CMK (cell line): ENCODE data around the gene ATF3.

Source experiments
- DNase-seq: peaks from one replicate; pipeline ENCODE4 v3.0.0-alpha.2; 2010; ENCODE audit warnings: low read depth

ATF3 gene

GRCh38 chr1:212586206-212587015 is 22.1 kb upstream of the ATF3 start:
- no peak for DNase-seq

- no peak for DNase-seq
Measured at GRCh38 chr1:212587016-212587887, 21.3 kb upstream of the ATF3 start.

DNA sequence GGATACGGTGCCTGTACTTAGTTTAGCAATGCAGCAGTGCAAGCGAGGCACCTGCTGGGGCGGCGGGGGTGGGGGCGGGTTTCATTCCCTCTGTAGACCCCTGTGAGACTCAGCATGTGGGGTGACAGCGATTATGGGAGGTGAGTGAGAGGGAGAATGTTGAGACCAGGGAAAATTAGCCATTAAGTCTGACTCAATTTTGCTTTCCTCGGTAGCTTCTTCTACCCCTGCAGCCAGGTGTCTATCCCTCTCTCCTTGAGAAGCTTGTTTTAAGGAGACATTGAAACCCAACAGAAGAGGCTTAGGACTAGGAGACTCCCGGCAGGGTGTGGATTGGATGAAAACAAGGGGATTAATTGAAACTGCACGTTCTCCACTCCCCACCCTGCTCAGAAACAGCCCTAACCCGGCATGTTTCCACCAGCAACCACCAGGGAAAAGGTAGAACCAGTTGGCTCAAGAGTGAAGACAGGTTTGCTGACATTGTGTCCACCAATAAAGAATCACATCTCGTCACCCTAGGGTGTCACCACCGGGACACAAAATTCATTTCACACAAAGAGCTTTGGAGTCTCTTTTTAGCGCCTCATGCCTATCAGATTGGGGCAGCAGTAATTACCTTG is 20.6 kb upstream of the ATF3 start:
- no peak for DNase-seq

DNA sequence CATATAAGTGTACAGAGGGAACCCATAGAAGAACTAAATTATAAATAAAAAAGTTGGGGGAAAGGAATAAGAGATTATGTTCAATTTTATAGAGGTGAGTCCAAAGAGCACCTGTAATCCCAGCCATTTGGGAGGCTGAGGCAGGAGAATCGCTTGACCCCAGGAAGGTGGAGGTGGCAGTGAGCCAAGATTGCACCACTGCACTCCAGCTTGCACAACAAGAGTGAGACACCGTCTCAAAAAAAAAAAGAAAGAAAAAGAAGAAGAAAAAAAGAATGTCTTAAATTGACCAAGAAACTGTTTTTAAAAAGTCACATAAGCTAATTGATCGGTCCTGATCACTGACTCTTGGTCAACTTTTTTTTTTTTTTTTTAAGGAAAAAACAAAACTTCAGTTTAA is 19.1 kb upstream of the ATF3 start:
- DNase-seq, result no peak

DNA sequence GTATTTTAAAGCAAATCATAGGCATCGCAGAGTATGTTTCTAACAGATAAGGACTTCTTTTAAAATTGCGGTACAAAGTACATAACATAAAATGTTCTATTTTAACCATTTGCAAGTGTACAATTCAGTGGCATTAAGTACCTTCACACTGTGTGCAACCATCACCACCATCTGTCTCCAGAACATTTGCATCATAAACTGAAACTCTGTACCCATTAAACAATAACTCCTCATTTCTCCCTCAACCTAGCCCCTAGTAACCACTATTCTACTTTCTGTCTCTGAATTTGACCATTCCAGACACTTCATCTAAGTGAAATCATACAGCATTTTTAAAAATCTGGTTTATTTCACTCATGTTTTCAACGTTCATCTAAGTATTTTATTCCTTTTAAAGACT is 16.6 kb upstream of the ATF3 start:
- no peak for DNase-seq

- no peak for DNase-seq
Measured at GRCh38 chr1:212593821-212594251, 14.7 kb upstream of the ATF3 start.

DNA sequence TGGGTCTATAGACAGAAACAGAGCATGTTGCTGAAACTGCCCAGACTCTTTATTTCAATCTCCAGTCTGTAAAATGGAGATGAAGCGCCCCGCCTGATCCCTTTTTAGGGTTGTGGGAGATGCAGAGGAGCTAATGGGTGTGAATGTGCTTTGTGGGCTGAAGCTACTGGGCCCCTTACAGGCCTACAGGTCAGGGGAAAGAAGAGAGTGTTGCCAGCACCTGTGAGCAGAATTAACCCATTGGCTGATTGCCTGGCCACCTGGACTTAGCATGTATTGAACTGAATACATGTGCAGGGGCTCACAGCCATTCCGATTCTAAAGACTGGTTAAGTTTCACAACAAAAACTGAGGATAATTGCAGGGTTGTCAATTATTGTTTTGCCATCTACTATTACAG is 13.9 kb upstream of the ATF3 start:
- no peak for DNase-seq

- no peak for DNase-seq
Measured at GRCh38 chr1:212595229-212595628, 13.3 kb upstream of the ATF3 start.

GRCh38 chr1:212595787-212596714 is 12.5 kb upstream of the ATF3 start:
- DNase-seq, result no peak

DNA sequence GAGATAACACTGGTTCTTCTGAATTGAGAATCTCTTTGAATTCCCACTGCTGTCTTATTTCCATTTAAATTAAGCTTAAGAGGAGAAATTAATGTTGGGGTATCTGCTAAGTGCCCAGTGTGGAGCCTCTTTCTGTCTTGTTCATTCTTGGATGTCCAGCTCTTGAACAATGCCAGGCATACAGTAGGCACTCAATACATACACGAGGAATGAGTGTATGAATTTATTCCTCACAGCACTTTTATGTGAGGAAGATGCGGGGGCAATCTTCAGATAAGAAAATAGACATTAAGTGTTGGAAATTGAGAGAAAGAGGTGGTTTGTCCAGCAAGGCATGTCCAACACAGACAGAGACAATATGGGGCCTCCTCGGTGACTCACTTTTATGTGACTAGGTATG is 11.8 kb upstream of the ATF3 start:
- DNase-seq, result no peak

- no peak for DNase-seq
Measured at GRCh38 chr1:212597487-212597886, 11.1 kb upstream of the ATF3 start.

- DNase-seq, result no peak
Measured at GRCh38 chr1:212600071-212600915, 8.3 kb upstream of the ATF3 start.

DNA sequence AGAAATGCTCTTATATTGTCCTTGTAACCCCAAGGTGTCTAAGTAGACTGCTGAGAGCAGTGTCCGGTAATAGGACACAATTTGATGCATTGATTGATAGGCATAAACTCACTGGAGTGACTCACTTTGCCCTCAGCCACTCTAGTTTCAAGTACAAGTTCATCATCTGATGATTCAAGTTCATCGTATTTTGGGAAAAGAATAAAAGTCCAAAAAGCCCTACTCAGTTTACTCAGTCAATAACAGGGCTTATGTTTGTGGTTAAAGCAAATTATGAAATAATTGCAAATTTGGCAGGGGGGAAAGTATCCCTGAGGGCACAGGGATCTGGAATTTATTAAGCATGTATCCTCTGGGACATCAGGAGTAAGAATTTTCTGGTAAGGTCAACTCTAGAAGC is 7.6 kb upstream of the ATF3 start:
- no peak for DNase-seq

DNA sequence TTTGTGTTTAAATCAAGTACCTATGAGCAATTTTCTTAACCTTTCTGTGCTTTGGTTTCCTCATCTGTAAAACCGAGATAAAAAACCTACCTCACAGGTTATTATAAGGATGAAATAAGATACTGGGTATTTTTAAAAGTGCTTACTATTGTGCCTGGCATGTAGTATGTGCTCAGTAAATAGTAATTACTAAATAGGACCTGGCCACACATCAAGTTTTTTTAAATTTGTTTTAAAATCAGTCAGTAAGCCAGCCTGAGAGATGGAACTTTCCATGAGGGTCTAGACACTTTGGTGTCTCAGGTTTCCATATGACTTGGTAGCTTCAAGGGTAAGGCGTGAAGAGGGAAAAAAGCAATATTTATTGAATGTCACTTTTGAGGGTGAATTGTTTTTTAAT is 7.0 kb upstream of the ATF3 start:
- no peak for DNase-seq

GRCh38 chr1:212605441-212606394 is 2.8 kb upstream of the ATF3 start:
- DNase-seq, result no peak

DNA sequence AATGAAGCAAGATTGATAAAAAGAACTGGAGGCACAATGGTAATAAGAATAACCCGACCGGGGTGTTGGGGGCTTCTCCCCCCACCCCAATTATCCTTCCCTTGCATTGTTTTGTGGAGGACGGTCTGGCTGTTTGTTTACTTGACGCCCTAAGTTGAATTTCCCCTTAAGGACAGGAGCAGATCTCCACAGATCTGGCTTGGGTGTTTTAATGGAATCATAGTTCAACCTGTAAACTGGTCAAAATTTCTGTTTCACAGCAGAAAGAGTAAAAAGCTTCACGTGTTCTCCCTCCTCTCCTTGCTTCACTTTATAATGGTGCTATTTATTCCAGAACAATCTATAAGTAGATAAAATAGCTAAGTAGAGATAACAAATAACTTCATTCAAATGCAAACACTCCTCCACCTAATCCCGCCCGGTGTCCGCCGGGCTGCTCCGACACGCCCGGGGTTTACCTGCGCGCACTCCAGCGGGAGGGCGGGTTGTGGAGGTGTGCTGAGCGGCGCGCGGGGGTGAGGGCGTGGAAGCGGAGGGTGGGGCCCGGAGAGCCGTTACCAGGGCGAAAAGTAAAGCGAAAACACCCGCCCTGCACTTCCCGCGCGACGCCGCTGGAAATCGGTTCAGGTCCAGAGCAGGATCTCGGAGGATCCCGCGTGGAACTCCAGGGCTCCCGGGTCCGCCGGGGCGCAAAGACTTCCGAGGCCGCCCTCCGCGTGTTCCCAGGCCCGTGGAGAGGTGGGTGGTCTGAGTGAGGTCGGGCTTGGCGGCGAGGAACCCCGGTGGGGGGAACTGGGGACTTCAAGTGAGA is 2.0 kb upstream of the ATF3 start:
- no peak for DNase-seq

DNA sequence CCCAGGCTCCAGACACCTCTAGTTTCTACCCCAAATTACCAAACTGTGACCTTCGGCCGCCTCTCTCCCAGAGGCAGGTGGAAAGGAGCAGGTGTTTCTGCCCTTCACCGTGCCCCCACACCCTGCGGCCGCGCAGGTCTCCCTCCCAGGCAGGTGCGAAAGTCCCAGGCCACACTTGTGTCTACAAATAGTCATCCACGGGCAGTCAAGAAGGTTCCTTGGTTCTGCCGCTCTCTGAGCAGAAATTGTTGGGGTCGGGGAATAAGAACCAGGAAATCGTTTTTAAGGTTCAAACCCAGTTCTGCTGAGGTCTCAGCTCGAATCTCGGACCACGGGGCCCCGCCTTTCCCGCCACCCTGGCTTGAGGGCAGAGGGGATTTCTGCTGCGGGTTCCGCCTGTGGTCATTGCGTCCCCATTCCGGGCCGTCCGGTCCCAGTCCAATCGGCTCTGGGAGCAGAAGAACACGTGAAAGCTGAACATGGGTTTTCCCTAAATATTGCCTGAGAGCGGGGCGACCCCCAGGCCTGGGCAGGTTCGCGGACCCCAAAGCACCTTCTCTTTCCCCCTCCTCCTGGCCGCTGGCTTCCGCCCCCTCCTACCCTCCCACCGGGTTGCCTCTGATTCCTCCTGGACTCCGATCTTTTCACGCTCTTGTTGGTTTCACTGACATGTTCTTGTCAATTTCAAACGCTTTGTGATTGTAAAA is 1.2 kb upstream of the ATF3 start:
- no peak for DNase-seq

- DNase-seq, result no peak
Measured at GRCh38 chr1:212607913-212608391, 609 bp upstream of the ATF3 start.
